NCI-H1417 treated with DMSO at 0.1 percent for 48 hours (cell line): ENCODE data around the gene C1QL3.

Source experiments
- DNase-seq: peaks from one replicate; lab custom pipeline; 2025; lab: John Stamatoyannopoulos, UW

The C1QL3 gene

DNA sequence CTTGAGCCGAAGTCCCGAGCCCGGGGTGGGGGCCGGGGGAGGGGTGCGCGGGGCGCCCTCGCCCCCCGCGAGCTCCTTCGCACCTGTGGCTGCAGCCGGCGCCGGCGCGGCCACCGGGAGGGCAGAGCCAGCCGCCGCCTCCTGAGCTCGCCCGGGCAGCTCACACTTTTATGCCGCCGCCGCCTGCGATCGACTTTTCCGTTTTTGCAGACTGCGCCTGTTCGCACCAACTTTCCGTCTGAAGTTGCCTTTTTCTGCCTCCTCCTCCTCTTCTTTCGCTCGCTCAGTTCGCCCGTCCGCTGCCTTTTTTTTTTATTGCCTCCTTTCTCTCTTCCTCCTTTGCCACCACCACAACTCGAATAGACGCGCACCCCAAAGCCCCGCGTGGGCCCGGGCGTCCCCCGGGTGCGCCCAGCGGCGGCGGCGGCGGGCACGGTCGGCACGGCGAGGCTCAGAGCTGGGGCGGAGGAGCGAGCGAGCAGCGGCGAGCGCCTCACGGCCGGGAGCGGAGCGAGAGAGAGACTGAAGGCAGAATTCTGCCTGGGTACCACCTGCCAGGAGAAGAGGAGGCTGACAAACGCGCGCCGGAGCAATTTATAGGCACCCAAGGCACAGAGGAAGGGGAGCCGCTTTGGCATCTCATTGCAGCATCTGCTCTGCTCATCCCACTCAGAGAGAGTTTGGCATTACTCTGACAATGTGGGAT is at the start of gene C1QL3:
Gene C1QL3, minus strand, starts transcription at position 569 of the 706 bp plus-strand sequence. CDS start 814 bp downstream, outside the sequence.
- no peak for DNase-seq

DNA sequence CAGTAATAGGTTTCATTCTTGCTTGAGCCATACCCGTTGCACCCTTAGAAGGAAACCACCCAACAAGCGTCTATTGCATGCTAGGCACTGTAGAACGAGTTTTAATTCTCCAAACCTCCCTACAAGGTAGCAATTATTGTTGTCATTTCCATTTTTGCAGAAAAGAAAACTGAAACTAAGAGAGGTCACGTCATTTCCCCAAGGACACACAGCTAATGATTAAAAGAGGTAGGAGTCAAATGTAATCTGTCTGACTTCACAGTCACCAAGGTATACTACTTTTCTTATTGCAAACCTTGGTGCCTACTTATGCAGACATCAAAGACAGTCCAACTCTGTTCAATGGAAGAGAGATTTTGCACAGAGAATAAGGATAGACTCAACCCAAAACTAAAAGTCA is 49.1 kb upstream of the C1QL3 start:
- no peak for DNase-seq

DNA sequence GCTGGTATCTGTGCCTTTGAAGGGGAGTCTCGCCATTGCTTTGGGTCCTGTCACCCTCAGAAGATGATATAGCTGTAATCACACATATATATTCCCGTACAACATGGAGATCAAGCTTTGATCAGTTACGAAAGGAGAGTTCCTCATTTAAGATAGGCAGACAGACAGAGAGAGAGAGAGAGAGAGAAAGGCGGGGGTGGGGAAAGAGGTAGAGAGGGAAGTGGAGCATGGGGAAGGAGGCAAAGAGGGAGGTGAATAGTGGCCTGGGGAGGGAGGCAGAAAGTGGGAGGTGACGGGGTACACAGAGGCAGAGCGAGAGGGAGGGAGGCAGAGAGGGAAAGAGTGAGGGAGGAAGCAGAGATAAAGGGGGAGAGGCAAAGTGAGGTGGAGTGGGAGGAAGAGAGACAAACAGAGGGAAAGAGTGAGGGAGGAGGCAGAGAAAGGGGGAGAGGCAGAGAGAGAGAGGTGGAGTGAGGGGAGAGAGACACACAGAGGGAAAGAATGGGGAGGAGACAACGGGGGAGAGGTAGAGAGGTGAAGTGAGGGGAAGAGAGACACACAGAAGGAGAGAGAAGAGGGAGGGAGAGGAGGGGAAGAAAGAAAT is 44.6 kb upstream of the C1QL3 start:
- DNase-seq, result no peak

DNA sequence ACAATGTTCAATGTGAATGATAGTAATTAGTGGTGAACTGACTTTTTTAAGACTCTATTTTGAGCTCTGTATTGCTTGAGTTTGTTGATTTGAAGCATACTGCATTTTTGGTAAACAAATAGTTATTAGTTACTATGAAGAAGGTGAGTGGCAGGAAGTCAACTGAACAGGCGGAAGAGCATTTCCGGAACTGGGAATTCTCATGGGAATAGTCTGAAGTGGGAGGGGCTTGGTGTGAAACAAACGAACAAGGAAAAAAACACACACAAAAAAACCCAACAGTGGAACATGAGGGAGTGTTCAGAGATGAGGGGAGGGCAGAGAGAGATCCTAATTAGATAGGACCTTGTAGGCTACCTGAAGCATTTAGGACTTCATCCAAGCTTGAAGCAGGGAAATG is 43.9 kb upstream of the C1QL3 start:
- no peak for DNase-seq

DNA sequence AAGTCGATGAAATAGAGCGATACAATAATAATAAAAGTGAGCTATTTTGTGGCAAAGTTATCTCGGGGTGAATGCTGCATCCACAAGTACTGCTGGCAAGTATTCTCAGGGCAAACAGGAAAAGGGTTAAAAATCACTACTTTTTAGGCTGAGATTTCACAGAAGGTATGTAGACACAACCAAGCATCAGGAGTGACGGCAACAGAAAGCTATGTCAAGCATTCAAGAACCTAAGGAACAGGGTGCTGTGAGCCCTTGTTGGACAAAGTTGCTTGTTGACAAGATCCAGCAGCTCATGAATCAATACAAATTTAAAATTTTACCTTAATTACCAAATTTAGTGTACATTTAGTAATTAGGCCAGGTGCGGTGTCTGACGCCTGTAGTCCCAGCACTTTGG is 41.2 kb upstream of the C1QL3 start:
- DNase-seq, result no peak

DNA sequence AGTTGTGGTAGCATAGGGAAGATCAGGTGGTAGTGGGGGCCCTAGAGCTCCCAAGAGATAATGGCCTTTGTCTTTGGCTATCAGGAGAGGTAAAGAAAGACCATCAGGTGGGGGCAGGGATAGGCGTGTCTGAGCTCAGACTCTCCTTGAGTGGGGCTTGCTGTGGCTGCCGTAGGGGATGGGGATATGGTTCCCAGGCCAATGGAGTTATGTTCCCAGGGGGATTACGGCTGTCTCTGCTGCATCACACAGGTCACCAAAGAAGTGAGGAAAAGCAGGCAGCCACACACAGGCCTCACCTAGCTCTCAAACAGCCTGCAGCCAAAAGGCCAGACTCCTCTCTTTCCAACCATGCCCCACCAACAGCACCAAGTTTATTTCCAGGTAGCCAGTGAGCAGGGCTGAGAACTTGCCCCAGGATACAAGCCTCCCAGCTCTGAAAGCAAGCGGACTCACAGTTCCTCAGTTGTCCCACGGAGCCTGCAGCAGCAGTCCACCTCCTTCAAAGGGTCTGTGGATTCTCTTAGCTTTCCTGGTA is 37.6 kb upstream of the C1QL3 start:
- no peak for DNase-seq

DNA sequence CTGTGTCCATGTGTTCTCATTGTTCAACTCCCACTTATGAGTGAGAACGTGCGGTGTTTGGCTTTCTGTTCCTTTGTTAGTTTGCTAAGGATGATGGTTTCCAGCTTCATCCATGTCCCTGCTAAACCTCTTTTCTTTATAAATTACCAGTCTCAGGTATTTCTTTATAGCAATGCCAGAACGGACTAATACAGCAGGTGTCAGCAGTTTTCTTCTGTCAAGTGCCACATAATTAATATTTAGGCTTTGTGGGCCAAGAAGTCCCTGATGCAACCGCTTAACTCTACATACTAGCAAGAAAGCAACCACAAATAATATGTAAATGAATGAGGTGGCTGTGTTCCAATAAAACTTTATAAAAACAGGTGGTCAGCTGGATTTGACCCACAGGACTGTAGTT is 26.3 kb upstream of the C1QL3 start:
- no peak for DNase-seq

DNA sequence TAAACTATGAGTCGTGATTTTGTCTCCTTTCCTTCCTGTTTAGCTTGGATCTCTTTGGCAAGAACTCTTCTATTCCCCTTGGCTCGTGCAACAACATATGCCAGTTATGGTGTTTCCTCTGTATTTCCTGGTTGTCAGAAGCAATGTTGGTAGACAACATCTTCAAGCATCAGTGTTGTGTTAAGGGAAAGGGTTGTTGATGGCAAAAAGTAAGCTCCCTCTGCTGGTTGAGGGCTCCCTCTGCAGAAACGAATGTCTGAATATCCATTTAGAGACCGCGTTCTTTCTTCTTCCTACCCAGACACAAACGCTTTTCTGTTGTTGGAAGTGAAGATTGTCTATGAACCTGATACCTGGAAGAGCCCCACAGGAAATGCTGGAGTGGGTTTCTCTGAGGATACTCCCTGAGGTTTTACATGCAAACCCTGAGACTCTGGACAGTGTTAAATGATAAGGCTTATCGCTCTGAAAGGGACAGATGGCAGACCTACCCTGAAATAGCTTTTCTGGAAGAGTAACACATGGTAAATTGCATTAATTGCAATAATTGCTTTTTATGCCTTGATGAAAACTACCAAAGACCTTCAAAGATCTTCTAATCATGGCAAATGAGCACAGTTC is 23.5 kb upstream of the C1QL3 start:
- DNase-seq, result no peak

DNA sequence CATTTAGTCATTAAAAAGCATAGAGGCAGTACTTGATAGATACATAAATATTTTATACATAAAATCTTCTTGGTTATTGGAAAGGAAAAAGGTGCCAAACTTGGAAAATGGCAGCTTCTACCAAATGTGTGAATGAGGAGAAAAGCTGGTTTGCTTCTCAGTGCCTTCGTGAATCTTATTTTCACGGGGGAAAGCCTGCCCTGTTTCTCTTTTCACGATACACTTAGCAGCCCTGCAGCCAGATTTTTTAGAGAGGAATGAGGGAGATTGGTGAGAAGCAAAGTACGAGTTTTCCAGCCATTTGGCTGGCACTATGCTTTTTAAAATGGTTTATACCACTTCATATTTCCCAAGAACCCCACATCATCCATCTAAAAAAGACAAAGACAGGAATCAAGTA is 22.9 kb upstream of the C1QL3 start:
- no peak for DNase-seq

DNA sequence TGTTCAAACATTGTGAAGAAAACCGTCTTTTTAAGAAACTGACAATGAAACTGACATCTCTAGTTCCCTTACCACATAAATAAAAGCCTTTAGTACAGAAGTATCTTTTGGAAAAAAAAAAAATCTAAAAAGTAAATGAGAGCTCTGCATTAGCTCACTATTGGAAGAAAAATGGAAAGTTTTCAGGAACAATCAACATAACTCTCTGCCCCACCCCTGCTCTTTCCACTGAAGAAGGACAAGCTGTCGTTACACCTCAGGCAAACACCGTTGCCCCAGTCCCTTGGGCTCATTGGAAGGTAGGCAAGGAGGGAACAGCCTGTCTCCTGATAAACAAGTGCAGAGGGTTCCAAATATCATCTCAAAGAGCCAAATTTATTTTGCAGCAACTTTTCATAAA is 22.4 kb upstream of the C1QL3 start:
- DNase-seq, result no peak

DNA sequence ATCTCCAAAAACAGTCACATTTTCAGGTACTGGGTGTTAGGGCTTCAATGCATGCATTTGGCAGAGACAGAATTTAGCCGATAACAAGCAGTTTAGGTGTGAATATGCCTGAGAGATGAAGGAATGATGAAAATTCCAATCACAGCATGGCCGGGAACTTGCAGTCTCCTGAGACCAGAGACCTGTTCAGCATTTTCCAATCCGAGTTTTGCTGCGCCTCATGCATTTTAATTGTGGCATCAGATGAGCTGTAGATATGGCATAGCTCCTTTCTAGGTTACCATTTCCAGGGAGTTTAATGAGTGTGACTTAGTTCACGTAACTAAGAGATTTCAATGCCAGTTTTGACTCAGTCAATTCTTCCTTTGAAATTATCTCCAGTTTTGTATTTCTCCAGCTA is 14.5 kb upstream of the C1QL3 start:
- no peak for DNase-seq

DNA sequence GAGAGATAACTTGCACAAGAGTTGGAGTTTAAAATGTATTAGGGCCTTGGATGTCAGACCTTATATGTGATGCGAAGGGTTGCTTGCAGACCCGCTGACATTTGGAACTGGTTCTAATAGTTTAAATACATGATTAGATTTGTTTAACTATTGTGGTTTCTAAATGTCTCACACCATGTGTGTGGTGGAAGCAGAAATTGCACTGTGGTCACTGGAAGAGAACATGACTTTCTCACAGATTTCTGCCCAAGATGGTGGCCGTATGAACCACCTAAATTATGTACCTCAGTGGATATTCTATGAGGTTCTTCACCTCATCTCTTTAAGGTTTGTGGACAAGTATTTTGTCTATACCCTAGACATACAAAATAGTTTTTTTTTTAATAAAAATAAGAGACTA is 8.2 kb upstream of the C1QL3 start:
- no peak for DNase-seq

DNA sequence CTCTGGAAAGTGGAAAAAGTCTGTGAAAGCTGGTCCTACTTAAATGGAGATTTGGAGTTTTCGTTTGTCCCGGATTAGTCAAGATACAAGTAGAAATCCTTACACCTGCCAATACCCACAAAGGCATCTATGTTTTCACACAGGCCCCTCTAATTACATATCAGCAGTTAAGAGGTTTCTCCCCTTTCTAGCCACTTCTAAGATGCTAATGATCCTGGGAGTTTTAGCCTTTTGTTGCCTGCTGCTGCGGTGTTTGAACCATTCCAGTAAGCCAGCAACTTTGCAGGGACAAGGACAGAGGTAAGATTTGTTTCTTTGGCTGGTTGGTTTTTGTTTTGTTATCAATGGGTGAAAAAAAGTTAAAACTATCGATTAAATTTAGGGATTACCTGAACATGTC is 5.8 kb upstream of the C1QL3 start:
- DNase-seq, result no peak

DNA sequence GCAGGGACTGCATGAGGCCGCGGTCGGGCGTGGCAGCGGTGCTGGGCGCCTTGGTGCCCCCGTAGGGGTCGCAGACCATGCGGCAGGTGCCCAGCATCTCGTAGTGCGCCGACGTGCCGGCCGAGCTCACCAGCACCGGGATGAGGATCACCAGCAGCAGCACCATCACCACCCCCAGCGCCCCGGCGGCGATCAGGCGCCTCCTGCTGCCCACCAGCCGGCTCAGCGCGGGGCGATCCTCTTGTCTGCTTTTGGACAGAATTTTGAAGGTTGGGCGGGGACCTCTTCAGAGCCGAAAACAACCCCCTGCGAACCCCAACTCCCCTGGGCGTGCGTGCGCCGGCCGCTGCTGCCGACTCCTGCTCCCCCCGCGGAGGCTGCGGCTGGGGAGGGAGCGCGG is 779 bp downstream of the C1QL3 start:
- DNase-seq, result no peak

DNA sequence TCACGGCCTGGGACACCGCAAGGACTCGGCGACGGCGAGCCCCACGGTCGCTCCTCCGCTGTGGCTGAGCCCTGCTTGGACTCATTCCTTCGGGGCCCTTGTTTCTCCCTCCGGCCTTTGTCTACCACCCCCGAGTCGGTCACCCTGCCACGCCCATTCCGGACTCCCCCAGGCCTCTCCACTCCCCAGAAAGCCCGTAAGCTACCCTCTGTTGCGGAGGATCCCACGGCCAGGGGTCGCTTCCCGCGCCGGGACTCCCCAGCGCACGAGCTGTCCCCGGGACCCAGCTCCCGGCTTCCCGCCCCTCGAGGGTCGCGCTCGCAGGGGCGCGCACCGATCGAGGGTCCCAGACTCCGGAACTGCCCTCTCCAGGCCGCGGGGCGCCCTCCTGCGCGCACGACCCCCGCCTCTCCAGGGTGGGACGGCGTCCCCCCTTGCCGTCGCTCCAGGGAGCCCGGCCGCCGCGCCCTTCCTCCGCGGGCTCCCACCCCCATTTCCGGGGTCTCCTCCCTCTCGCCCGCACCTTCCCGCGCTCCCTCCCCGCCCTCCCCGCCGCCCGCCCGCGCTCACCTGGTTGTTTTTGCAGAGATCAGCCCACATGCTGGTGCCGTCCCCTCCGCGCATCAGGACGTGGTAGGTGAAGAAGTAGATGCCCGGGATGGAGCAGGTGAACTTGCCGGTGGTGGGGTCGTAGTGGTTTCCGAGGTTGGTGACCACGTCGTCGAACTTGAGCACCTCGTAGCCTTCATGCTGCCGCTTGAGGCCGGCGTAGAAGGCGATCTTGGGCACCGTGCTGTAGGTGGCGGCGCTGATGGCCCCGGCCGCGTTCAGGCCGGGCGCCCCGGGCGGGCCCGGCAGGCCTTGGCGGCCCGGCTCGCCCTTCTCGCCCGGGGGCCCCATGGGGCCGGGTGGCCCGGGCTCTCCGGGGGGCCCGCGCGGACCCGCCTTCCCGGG is 1.5 kb downstream of the C1QL3 start:
- no peak for DNase-seq

DNA sequence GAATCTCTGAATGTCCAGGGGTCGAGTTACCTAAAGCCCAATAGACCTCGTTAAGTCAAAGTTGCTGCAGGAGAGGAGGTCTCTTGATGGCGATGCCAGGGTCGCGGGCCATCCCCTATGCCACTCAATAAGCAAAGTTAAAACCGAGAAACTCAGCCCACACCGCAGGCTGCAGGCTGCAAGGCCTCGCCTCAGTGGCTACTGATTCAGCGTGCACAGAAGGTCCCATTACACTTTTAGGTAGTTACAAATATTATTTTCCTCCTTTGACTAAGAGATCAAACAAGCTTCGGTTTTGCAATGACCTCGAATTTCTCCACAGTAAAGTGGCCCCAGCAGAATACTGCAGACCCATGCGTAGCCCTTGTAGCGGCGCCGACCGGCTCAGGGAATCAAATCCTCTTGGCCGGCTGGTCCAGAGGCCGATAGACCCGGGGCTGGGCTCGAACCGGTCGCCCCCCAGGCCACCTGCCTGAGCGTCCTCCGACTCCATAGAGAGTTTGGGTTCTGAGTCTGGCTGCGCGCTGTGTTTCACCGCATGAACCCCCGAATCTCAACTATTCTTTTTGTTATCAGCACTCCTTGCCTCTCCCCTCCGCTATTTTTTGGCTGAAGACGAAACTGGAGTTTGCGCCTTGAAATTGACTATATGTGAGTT is 2.3 kb downstream of the C1QL3 start:
- DNase-seq, result no peak

DNA sequence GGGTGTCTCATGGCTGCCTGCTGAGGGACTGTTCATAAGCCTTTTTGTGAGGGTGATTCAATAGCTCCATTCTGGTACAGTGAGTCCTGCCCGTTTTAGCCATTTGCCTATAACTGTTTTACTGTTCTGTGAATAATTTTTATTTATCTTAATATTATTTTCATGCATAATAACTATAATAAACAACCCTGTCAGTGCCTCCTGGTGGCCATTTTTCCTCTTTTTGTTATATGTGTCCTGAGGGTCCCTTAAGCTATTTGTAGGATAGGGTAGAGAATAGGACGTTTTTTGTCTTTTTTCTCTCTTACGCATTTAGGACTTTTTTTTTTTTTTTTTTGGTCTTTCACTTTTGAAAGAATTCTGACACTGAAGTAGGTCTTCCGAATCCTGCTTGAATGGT is 2.9 kb downstream of the C1QL3 start:
- DNase-seq, result no peak

DNA sequence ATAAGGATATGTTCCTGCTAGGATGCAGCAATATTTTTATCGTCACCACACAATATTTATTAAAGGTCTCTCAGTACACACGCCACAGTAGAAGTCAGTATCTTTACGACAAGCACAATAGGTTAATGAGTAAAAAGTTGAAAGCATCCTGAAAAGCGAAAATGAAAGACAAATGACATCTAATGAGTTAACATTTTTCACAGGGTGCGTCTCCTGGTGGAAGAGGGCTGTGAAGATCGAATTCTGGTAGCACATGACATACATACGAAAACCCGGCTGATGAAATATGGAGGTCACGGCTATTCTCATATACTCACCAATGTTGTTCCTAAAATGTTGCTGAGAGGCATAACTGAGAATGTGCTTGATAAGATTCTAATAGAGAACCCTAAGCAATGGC is 10.8 kb downstream of the C1QL3 start:
- DNase-seq, result no peak

DNA sequence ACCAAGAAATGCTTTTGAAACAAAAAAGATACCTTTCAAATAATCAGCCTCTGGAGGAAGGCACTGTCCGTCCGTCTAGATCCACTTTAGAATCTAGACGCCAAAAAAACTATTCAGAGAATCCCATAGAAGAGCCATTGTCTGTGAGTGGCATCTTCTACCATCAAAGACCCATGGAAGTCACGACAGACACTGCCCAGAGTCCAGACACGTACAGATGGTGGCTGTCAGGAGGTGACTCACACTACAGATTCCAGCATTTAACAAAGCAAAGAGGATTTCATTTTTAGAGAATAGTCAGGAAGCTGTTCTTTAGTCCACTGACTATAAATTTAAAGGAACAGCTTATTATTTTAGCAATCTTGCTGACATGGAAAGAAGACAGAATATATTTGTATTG is 11.7 kb downstream of the C1QL3 start:
- DNase-seq, result no peak

DNA sequence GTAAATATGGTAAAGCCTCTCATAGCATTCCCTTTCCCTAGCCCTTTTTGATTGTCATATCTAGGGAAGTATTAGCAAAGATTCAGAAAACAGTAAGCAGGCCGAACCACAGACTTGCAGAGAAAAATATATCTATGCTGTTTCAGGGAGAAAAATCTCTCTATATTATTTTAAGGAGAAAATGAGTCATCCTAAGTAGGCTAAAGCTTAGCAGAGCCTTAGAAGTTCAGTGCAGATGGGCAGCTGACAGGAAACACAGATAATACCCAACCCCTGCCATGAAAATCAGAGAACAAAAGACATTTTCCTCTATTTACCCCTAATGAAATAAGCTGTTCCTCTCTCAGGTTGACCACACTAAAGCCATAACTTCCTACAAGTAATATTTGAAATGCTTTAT is 16.5 kb downstream of the C1QL3 start:
- DNase-seq, result no peak

DNA sequence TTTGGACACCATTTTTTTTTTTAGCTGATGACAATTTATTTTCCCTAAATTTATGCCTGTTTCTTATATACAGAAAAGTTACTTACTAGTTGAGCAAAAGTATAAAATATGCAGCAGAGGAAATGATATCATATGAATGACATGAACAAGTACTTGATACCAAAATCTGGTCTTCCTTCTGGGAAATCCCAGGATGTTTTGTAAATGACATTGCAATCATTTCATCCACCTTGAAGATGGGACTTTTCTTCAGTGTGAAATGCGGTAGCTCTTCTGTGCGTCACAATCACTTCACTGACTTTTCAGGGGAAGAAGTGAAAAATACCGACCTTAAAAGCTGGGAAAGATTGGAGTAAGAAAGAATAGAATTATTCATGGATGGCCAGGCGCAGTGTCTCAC is 23.8 kb downstream of the C1QL3 start:
- no peak for DNase-seq
